PFSK-1 (cell line): Measurements from ENCODE around the gene CDKL5.

Source experiments
- FOXP2 ChIP-seq: optimal IDR thresholded peaks from 2 replicates; pipeline ENCODE3; 2011; ENCODE audit warnings: borderline replicate concordance, control low read depth, inconsistent platforms; ENCODE audit not compliant: insufficient read depth; ENCODE audit errors: extremely low read length, extremely low read depth
- POLR2AphosphoS5 ChIP-seq: IDR thresholded peaks from 2 replicates; pipeline ENCODE4 v1.6.1; 2012; ENCODE audit warnings: low read depth, mild to moderate bottlenecking, control low read depth, low read length, moderate library complexity
- REST ChIP-seq, 2 experiments: IDR thresholded peaks; 2 replicates each; pipeline versions ENCODE4 v1.6.1 to v1.8.0; 2011 to 2012; ENCODE audit warnings: low read depth in 2 of 2, low read length in 2 of 2, control low read depth in 1 of 2, inconsistent platforms in 1 of 2, mild to moderate bottlenecking in 1 of 2, moderate library complexity in 1 of 2; ENCODE audit not compliant: insufficient read depth in 1 of 2
- SIN3A ChIP-seq: IDR thresholded peaks from 2 replicates; pipeline ENCODE4 v1.6.1; 2012; ENCODE audit warnings: mild to moderate bottlenecking, low read length, moderate library complexity, borderline replicate concordance; ENCODE audit not compliant: insufficient read depth
- TAF1 ChIP-seq: IDR thresholded peaks from 2 replicates; pipeline ENCODE4 v1.6.1; 2012; ENCODE audit warnings: low read length, control low read depth, borderline replicate concordance; ENCODE audit not compliant: insufficient read depth

The CDKL5 gene

GRCh38 chrX:18701621-18702361 lies 276.4 kb downstream of the CDKL5 start:
- TF ChIP-seq FOXP2 (no peak), SIN3A (no peak), REST (IDR thresholded peaks at IDR 0.05; ENCODE audit: insufficient read depth in 1 of 2, low read depth in 2 of 2, low read length in 2 of 2) (no peak), POLR2AphosphoS5 (no peak), TAF1 (no peak)

GRCh38 chrX:18702362-18703195 lies 277.2 kb downstream of the CDKL5 start:
- TF ChIP-seq TAF1 (no peak), FOXP2 (no peak), REST (IDR thresholded peaks at IDR 0.05; ENCODE audit: insufficient read depth in 1 of 2, low read depth in 2 of 2, low read length in 2 of 2) (no peak), POLR2AphosphoS5 (no peak), SIN3A (no peak)
